ENCODE results near the gene ARHGEF7. TPM values are rescaled to one million over a fixed set of nuclear protein-coding genes. Genes with fewer than 3 reads are reported as not detected.

The ARHGEF7 gene
- total RNA-seq, 1 donor from 2014 or later: 31.6 TPM

- no peaks in the 10 kb centered on the region for H3K27me3 ChIP-seq (ENCODE audit: control insufficient read depth, insufficient read depth, low read length)
- TF ChIP-seq CTCF (IDR thresholded peaks at IDR 0.05; ENCODE audit: insufficient read depth, low read length, severe bottlenecking): no peak
- H3K4me3 ChIP-seq (ENCODE audit: low read depth, low read length): no peak overlapping the region
- DNase-seq (ENCODE audit: low read depth) (no peak), FAIRE-seq (no peak)
- no peaks in the 10 kb centered on the region for H3K36me3 ChIP-seq (ENCODE audit: control insufficient read depth, insufficient read depth, low read length)
Measured at GRCh38 chr13:111325146-111325890, 210.2 kb downstream of the ARHGEF7 start.

GRCh38 chr13:111325941-111326620 is 211.0 kb downstream of the ARHGEF7 start:
- Histone ChIP-seq H3K36me3 (ENCODE audit: control insufficient read depth, insufficient read depth, low read length) (no peaks in the 10 kb centered on the region), H3K27me3 (ENCODE audit: control insufficient read depth, insufficient read depth, low read length) (no peaks in the 10 kb centered on the region), H3K4me3 (ENCODE audit: low read depth, low read length) (no peak overlapping the region)
- no peak for TF ChIP-seq CTCF (IDR thresholded peaks at IDR 0.05; ENCODE audit: insufficient read depth, low read length, severe bottlenecking)
- FAIRE-seq: no peak
- DNase-seq (ENCODE audit: low read depth): no peak

GRCh38 chr13:111326621-111326965 is 211.5 kb downstream of the ARHGEF7 start:
- TF ChIP-seq CTCF (IDR thresholded peaks at IDR 0.05; ENCODE audit: insufficient read depth, low read length, severe bottlenecking): no peak
- DNase-seq (ENCODE audit: low read depth): no peak
- H3K27me3 ChIP-seq (ENCODE audit: control insufficient read depth, insufficient read depth, low read length): no peaks in the 10 kb centered on the region
- H3K4me3 ChIP-seq (ENCODE audit: low read depth, low read length): no peak overlapping the region
- no peaks in the 10 kb centered on the region for H3K36me3 ChIP-seq (ENCODE audit: control insufficient read depth, insufficient read depth, low read length)
- no peak for FAIRE-seq

GRCh38 chr13:111326981-111327642 is 212.0 kb downstream of the ARHGEF7 start:
- DNase-seq (ENCODE audit: low read depth) (no peak), FAIRE-seq (no peak)
- Histone ChIP-seq H3K36me3 (ENCODE audit: control insufficient read depth, insufficient read depth, low read length) (no peaks in the 10 kb centered on the region), H3K27me3 (ENCODE audit: control insufficient read depth, insufficient read depth, low read length) (no peaks in the 10 kb centered on the region), H3K4me3 (ENCODE audit: low read depth, low read length) (no peak overlapping the region)
- no peak for TF ChIP-seq CTCF (IDR thresholded peaks at IDR 0.05; ENCODE audit: insufficient read depth, low read length, severe bottlenecking)

GRCh38 chr13:111327730-111328573 is 212.8 kb downstream of the ARHGEF7 start:
- no peaks in the 10 kb centered on the region for H3K27me3 ChIP-seq (ENCODE audit: control insufficient read depth, insufficient read depth, low read length)
- no peak for FAIRE-seq

More at GRCh38 chr13:111327730-111328573, 212.8 kb downstream of the ARHGEF7 start:
- H3K4me3 ChIP-seq (ENCODE audit: low read depth, low read length): no peak overlapping the region
- no peak for TF ChIP-seq CTCF (IDR thresholded peaks at IDR 0.05; ENCODE audit: insufficient read depth, low read length, severe bottlenecking)
- DNase-seq (ENCODE audit: low read depth): no peak
- H3K36me3 ChIP-seq (ENCODE audit: control insufficient read depth, insufficient read depth, low read length): no peaks in the 10 kb centered on the region

Measured in bronchial epithelial cell (primary cell).